LHCN-M2 (cell line): ENCODE results near the gene MVB12A. TPM values are rescaled to one million over a fixed set of nuclear protein-coding genes. Genes with fewer than 3 reads are reported as not detected.

Experiments used
- DNase-seq: peaks from one replicate; pipeline ENCODE4 v3.0.0-alpha.2; 2012; ENCODE audit warnings: low read depth
- total RNA-seq: library from RNA; depleted of rRNA; stranded (reverse); fragments of >200 nt; gene quantifications from 2 replicates; pipeline ENCODE4 v1.2.3, GENCODE V29; 2014; rRNA removed

MVB12A gene
- total RNA-seq, 1 experiment from 2014 or later: 75.0 TPM

DNA sequence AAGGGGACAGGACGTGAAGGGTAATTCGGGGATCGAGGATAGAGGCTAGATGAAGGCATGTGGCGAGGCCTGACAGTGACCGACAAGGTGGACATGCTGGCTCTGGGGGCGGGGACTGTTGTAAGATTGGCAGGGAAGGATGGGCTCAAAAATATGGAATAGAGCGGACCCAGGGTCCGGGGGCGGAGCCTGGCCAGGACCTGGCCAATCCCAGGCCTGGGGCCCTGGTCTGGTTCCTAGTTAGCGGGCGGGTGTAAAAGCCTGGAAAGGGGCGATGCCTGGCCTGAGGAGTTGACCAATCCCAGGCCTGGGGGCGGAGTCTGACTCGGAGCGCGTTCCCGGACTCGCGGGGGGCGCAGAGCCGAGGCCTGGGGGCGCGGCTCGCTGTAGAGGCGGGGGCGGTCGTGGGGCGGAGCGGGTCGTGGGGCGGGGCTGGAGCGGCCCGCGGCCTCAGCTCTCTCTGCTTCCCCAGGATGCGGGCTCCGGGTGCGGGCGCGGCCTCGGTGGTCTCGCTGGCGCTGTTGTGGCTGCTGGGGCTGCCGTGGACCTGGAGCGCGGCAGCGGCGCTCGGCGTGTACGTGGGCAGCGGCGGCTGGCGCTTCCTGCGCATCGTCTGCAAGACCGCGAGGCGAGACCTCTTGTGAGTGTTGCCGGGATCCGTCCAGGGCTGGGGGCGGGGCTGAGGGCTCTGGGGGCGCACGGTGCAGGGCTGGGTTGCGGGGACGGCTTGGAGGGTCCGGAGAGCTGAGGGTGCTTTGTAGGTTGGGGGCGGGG lies 50.4 kb downstream of the MVB12A start, which contains the start of gene SLC27A1:
SLC27A1 (plus strand) TSS at position 457 of the 774 bp plus-strand sequence; CDS start at position 474, 17 bp downstream.
- DNase-seq: peak; percentile 98

DNA sequence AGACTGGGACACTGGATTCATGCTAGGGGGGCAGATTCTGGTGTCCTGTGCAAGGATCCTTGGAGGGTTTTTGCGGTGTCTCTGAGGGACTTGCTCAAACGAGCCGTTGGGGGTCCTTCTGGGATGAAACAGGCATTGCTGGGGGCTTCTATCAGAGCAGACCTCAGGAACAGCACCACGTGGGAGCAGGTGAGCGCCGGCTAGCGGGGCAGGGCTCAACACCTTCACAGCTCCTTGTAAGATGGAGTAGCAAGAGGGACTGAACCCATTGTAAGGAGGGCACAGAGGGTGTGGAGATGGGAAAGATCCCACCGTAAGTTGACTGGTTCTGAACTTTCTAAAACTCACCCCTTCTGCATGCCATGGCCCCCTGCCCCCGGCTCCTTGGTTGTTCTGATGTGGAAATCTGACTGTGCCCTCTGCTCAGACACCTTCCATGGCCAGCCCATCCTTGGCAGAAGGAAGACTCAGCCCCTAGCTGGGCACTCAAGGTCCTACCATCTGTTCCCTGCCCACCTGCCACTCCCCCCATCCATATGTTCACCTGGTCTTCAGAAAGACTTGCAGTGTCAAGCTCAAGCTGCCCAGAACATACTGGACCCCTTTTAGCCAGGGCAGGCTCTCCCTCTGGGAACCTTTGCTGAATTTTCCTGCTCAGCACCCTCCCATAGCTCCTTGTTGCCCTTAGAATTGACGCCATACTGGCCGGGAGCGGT lies 51.7 kb downstream of the MVB12A start:
- DNase-seq: no peak

DNA sequence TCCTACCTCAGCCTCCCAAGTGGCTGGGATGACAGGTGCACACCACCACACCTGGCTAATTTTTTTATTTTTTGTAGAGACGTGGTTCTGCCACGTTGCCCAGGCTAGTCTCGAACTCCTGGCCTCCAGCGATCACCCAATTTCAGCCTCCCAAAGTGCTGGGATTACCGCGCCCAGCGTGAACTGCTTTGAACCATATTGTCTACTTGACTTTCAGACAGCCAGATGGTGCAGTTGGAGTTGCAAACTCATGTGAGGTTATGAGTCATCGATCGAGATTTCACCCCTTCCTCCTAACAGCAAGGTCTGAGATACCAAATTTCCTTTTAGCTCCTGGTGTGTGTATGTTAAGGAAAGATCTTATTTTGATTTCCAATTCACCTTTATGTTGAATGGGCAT lies 53.2 kb downstream of the MVB12A start:
- DNase-seq: peak; percentile 78

Other genes starting within 250 kb of the MVB12A start
- gene USE1, start 204.7 kb upstream of the MVB12A start, total RNA-seq: 15.3 and 28.9 TPM in 2 replicates
- 2.4 and 6.4 TPM in 2 replicates for gene OCEL1, start 193.8 kb upstream of the MVB12A start, total RNA-seq
- gene NR2F6, start 174.1 kb upstream of the MVB12A start, total RNA-seq: 60.0 and 72.7 TPM in 2 replicates
- gene USHBP1, start 155.3 kb upstream of the MVB12A start, total RNA-seq: not detected in 2 replicates
- gene BABAM1, start 152.6 kb upstream of the MVB12A start, total RNA-seq: 107 and 148 TPM in 2 replicates
- gene ANKLE1, start 138.1 kb upstream of the MVB12A start, total RNA-seq: 0.40 and 0.90 TPM in 2 replicates
- 25.9 and 26.5 TPM in 2 replicates for gene ABHD8, start 116.6 kb upstream of the MVB12A start, total RNA-seq
- gene MRPL34, start 114.2 kb upstream of the MVB12A start, total RNA-seq: 48.2 and 68.1 TPM in 2 replicates
- gene DDA1, start 110.5 kb upstream of the MVB12A start, total RNA-seq: 55.9 and 76.2 TPM in 2 replicates
- 2.4 and 3.3 TPM in 2 replicates for gene ANO8, start 85.2 kb upstream of the MVB12A start, total RNA-seq
- gene GTPBP3, start 82.5 kb upstream of the MVB12A start, total RNA-seq: 17.9 and 21.2 TPM in 2 replicates
- gene PLVAP, start 42.7 kb upstream of the MVB12A start, total RNA-seq: not detected in 2 replicates
- gene CCDC194, start 25.9 kb upstream of the MVB12A start, total RNA-seq: not detected in 2 replicates
- gene BST2, start 14.4 kb upstream of the MVB12A start, total RNA-seq: 0.69 TPM in 1 of 2 replicates, not detected in the other
- gene TMEM221, start 28.6 kb downstream of the MVB12A start, total RNA-seq: not detected in 2 replicates
- not detected in 2 replicates for gene NXNL1, start 40.9 kb downstream of the MVB12A start, total RNA-seq
- gene SLC27A1, start 50.5 kb downstream of the MVB12A start, total RNA-seq: 10.0 and 14.1 TPM in 2 replicates
- 87.7 and 99.5 TPM in 2 replicates for gene PGLS, start 91.6 kb downstream of the MVB12A start, total RNA-seq
- 79.3 and 86.9 TPM in 2 replicates for gene COLGALT1, start 135.6 kb downstream of the MVB12A start, total RNA-seq